Progenitor cell of endocrine pancreas (in vitro differentiated cells): ENCODE data around the gene CACNA2D1. TPM values are rescaled to one million over a fixed set of nuclear protein-coding genes. Genes with fewer than 3 reads are reported as not detected.

ENCODE experiments used
- DNase-seq: peaks from one replicate; pipeline ENCODE4 v3.0.0; 2021; ENCODE audit warnings: low spot score; ENCODE audit not compliant: unreplicated experiment
- H3K27ac Mint-ChIP-seq: 2 replicates; pipeline ENCODE4 v1.8.0; 2021; ENCODE audit warnings: mild to moderate bottlenecking, moderate library complexity, mixed read lengths
- H3K27me3 Mint-ChIP-seq: 2 replicates; pipeline ENCODE4 v1.8.0; 2021; ENCODE audit warnings: mixed read lengths
- H3K36me3 Mint-ChIP-seq: 2 replicates; pipeline ENCODE4 v1.8.0; 2022; ENCODE audit warnings: mixed read lengths; ENCODE audit not compliant: insufficient read depth
- H3K4me1 Mint-ChIP-seq: 2 replicates; pipeline ENCODE4 v1.8.0; 2021; ENCODE audit warnings: low read depth, mixed read lengths
- H3K4me3 Mint-ChIP-seq: 2 replicates; pipeline ENCODE4 v1.8.0; 2021; ENCODE audit warnings: low read depth, mild to moderate bottlenecking, moderate library complexity, mixed read lengths
- H3K9me3 Mint-ChIP-seq: 2 replicates; pipeline ENCODE4 v1.8.0; 2021; ENCODE audit warnings: low read depth, mixed read lengths
- total RNA-seq: library from RNA; stranded (reverse); gene quantifications from 2 replicates; pipeline ENCODE4 v1.2.1, GENCODE V29; 2021
- TF ChIP-seq, protein P1 (sequence below): fragments of 200-600 bp; sonication (generic); IDR thresholded peaks from one replicate; pipeline ENCODE4 v1.5.0; 2021; ENCODE audit warnings: antibody characterized with exemption, mild to moderate bottlenecking; ENCODE audit not compliant: unreplicated experiment

The CACNA2D1 gene
- total RNA-seq, 1 donor from 2014 or later, result 25.1 TPM

DNA sequence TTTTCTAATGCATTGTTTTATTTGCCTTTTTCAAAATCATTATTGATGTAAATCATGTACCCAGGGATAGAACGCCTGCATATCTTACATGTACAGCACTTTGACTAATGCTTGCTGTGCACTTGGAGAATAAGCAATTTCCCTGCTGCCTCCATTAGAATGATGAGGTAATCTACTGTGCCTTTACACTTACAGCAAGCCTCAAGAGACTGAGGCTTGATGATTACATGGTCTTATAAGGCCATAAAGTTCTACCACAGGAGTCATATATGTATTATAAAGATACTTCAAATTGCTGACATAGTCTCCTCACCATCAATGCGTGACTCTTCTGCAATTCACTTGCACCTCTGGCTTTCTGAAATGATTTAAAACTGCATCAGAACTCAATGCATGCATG lies 345.2 kb downstream of the CACNA2D1 start:
- no peaks in the 10 kb centered on the region for H3K36me3 Mint-ChIP-seq
- H3K27ac Mint-ChIP-seq, result no peak overlapping the region
- DNase-seq, result no peak
- TF ChIP-seq, protein P1, sequence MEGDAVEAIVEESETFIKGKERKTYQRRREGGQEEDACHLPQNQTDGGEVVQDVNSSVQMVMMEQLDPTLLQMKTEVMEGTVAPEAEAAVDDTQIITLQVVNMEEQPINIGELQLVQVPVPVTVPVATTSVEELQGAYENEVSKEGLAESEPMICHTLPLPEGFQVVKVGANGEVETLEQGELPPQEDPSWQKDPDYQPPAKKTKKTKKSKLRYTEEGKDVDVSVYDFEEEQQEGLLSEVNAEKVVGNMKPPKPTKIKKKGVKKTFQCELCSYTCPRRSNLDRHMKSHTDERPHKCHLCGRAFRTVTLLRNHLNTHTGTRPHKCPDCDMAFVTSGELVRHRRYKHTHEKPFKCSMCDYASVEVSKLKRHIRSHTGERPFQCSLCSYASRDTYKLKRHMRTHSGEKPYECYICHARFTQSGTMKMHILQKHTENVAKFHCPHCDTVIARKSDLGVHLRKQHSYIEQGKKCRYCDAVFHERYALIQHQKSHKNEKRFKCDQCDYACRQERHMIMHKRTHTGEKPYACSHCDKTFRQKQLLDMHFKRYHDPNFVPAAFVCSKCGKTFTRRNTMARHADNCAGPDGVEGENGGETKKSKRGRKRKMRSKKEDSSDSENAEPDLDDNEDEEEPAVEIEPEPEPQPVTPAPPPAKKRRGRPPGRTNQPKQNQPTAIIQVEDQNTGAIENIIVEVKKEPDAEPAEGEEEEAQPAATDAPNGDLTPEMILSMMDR, result no peak
- H3K4me3 Mint-ChIP-seq, result no peak overlapping the region
- no peaks in the 10 kb centered on the region for H3K9me3 Mint-ChIP-seq
- no peaks in the 10 kb centered on the region for H3K27me3 Mint-ChIP-seq
- H3K4me1 Mint-ChIP-seq, result peaks cover 2% of the 10 kb centered on the region

DNA sequence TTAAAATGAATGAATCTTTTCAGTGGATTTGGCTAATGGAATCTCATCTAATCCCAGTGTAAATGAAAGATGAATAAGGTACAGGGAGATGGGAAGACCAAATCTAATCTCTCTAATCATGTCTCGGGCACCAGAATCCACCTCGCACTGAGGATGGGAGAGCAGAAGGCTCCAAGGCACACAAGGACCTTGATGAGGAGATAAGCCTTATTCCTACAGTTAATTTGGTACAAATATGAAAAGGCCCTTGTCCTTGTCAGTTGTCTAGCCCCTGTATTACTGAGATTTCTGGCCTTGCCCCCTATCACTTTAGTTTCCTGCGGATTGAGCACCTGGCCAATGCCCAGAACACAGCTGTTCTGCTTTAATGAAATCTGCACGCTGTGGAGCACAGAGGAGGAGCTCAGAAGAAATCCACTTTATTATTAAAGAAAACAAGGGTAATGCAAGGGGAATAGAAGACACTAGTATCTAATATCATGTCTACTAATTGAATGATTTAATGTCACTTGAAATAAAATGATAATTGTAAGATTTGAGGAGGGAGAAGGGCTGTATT lies 352.4 kb downstream of the CACNA2D1 start:
- DNase-seq, result no peak
- TF ChIP-seq, protein P1, result no peak
- H3K4me3 Mint-ChIP-seq, result no peak overlapping the region
- H3K27ac Mint-ChIP-seq, result no peak overlapping the region
- H3K27me3 Mint-ChIP-seq, result no peaks in the 10 kb centered on the region
- no peaks in the 10 kb centered on the region for H3K9me3 Mint-ChIP-seq
- H3K4me1 Mint-ChIP-seq, result no peaks in the 10 kb centered on the region
- H3K36me3 Mint-ChIP-seq, result no peaks in the 10 kb centered on the region

DNA sequence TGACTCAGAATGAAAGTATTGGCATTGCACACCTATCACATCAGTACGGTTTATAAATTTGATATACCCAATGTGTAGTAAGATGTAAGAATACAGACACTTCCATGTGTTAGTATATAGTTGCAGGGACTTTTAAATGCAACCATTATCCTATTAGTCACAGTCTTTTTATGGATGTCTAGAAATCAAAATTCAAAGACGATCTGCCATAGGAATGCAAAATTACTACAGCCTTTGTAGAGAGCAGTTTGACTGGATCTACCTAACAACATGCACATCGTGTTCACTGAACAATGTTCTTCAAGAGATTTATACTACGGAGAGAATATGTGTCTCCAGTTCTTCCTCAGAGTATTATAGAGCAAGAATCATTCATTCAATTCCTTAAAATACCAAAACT lies 356.5 kb downstream of the CACNA2D1 start:
- Mint-ChIP-seq H3K4me1 (no peaks in the 10 kb centered on the region), H3K9me3 (no peaks in the 10 kb centered on the region), H3K4me3 (no peak overlapping the region), H3K27ac (no peak overlapping the region), H3K27me3 (no peaks in the 10 kb centered on the region), H3K36me3 (no peaks in the 10 kb centered on the region)
- no peak for DNase-seq
- TF ChIP-seq, protein P1, result no peak

DNA sequence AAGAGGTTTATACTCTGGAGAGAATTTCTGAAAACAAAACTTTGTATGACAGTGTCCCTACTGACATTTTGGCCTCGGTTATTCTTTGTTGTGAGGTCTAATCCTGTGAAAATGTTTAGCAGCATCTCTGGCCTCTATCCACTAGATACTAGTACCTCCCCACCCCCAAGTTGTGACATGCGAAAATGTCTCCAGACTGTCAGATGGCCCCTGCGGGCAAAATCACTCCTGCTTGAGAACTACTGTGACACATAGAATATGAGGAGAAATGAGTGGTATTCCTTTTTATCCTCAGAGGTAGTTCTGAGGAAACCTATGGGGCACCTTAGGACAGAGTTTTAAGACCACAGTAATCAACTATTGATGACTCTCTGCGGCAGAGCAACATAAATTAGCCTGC lies 358.5 kb downstream of the CACNA2D1 start:
- Mint-ChIP-seq H3K9me3 (no peaks in the 10 kb centered on the region), H3K27ac (no peak overlapping the region), H3K36me3 (no peaks in the 10 kb centered on the region), H3K4me1 (no peaks in the 10 kb centered on the region), H3K27me3 (no peaks in the 10 kb centered on the region), H3K4me3 (no peak overlapping the region)
- DNase-seq, result no peak
- TF ChIP-seq, protein P1, result no peak

DNA sequence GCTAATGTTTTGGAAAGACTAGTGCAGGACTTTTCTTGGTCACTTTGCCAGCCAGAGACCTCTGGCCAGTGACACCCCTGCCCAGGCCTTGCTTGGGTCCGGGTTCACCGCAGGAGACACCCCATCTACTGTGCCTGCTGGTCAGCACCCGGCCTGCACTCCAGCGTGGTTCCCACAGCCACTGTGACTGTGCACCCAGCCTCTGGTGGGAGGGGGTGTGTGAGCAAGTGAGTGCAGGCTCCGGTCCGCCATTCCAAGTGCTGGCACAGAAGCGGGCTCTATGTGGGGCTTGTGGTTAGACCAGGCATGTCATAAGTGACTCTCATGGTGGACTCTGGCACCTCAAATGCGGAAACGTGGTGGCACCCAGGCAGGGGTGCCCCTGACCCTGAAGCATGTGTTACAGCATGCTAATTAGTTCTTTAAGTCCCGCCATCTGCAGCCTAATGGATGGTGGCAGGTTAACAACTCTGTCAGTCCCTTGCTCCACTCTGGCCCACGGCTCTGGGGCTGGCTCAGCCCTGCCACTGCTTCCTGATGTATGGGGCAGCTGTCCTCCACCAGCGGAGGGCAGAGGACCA lies 361.8 kb downstream of the CACNA2D1 start:
- no peak overlapping the region for H3K4me3 Mint-ChIP-seq
- H3K27ac Mint-ChIP-seq, result no peak overlapping the region
- H3K27me3 Mint-ChIP-seq, result no peaks in the 10 kb centered on the region
- no peaks in the 10 kb centered on the region for H3K36me3 Mint-ChIP-seq
- H3K9me3 Mint-ChIP-seq, result no peaks in the 10 kb centered on the region
- H3K4me1 Mint-ChIP-seq, result no peaks in the 10 kb centered on the region
- TF ChIP-seq, protein P1, result no peak
- no peak for DNase-seq
